PC-9 (cell line): ENCODE results near the gene ABCB8. TPM values are rescaled to one million over a fixed set of nuclear protein-coding genes. Genes with fewer than 3 reads are reported as not detected.

ENCODE experiments used
- BruUV-seq: library from RNA; stranded (reverse); fragments of 400-500 nt; replicated peaks from 2 replicates; lab custom pipeline; 2021; lab: Mats Ljungman, UMichigan
- CTCF ChIA-PET: fragments of 300-600 bp; sonication (Branson Sonifier 250); formaldehyde crosslinking; loops from one replicate; lab custom pipeline; 2022; ENCODE audit warnings: antibody characterized with exemption; lab: Charles Lee
- POLR2A ChIA-PET: fragments of 300-600 bp; sonication (Branson Sonifier 250); formaldehyde crosslinking; loops from one replicate; lab custom pipeline; 2022; ENCODE audit warnings: antibody characterized with exemption; ENCODE audit not compliant: unreplicated experiment; lab: Charles Lee
- DNase-seq, 2 experiments: peaks; one replicate each; pipeline versions ENCODE4 v3.0.0 to v3.0.0-alpha.2; 2015 to 2022; ENCODE audit warnings: mixed read lengths in 1 of 2
- H2AFZ ChIP-seq: fragments of 200-600 bp; sonication (generic); 2 replicates; pipeline ENCODE4 v1.8.1; 2017; ENCODE audit warnings: antibody characterized with exemption
- H3F3A ChIP-seq: fragments of 200-600 bp; sonication (generic); 2 replicates; pipeline ENCODE4 v1.8.1; 2017; ENCODE audit warnings: antibody characterized with exemption, mild to moderate bottlenecking, low read depth; ENCODE audit not compliant: insufficient read depth
- H3K27ac ChIP-seq: fragments of 200-600 bp; sonication (generic); 2 replicates; pipeline ENCODE4 v1.6.1; 2016; ENCODE audit warnings: mixed run types
- H3K27me3 ChIP-seq: fragments of 200-600 bp; sonication (generic); 2 replicates; pipeline ENCODE4 v1.6.1; 2016; ENCODE audit warnings: low read depth, mixed run types; ENCODE audit not compliant: insufficient read depth
- H3K36me3 ChIP-seq: fragments of 200-600 bp; sonication (generic); 2 replicates; pipeline ENCODE4 v1.6.1; 2016; ENCODE audit warnings: low read depth, mixed run types
- H3K4me1 ChIP-seq: fragments of 200-600 bp; sonication (generic); replicated peaks from 2 replicates; pipeline ENCODE4 v1.6.1; 2016; ENCODE audit warnings: mixed run types; ENCODE audit not compliant: insufficient read depth
- H3K4me2 ChIP-seq: fragments of 200-600 bp; sonication (generic); 2 replicates; pipeline ENCODE4 v1.6.1; 2017; ENCODE audit warnings: mixed run types
- H3K4me3 ChIP-seq: fragments of 200-600 bp; sonication (generic); 2 replicates; pipeline ENCODE4 v1.6.1; 2016; ENCODE audit warnings: mixed run types
- H3K79me2 ChIP-seq: fragments of 200-600 bp; sonication (generic); 2 replicates; pipeline ENCODE4 v1.6.1; 2017; ENCODE audit warnings: low read depth, mixed run types
- H3K9me2 ChIP-seq: fragments of 200-600 bp; sonication (generic); 2 replicates; pipeline ENCODE4 v1.8.1; 2017; ENCODE audit warnings: mild to moderate bottlenecking; ENCODE audit not compliant: insufficient read depth
- H3K9me3 ChIP-seq: fragments of 200-600 bp; sonication (generic); 2 replicates; pipeline ENCODE4 v1.8.1; 2016; ENCODE audit warnings: low read depth; ENCODE audit not compliant: insufficient read depth
- H4K20me1 ChIP-seq: fragments of 200-600 bp; sonication (generic); 2 replicates; pipeline ENCODE4 v1.8.1; 2017; ENCODE audit not compliant: insufficient read depth
- EZH2 ChIP-seq: fragments of 200-600 bp; sonication (generic); IDR thresholded peaks from 2 replicates; pipeline ENCODE4 v1.8.0; 2017; ENCODE audit warnings: antibody characterized with exemption, low read depth
- intact Hi-C: fragments of 100-400 bp; cut with micrococcal nuclease; formaldehyde crosslinking; loops from one replicate; pipeline ENCODE4 v1.10.0; 2022; ENCODE audit not compliant: unreplicated experiment
- total RNA-seq: library from RNA; stranded (reverse); gene quantifications from 2 replicates; pipeline ENCODE4 v1.2.3, GENCODE V29; 2021
- TF ChIP-seq, protein P1 (sequence below): fragments of 200-600 bp; sonication (generic); conservative IDR thresholded peaks from 2 replicates; pipeline ENCODE4 v1.6.1; 2017; ENCODE audit warnings: mixed run types, antibody characterized with exemption, mild to moderate bottlenecking, moderate library complexity

The ABCB8 gene
- total RNA-seq, 1 experiment from 2014 or later, result 61.9 TPM

DNA sequence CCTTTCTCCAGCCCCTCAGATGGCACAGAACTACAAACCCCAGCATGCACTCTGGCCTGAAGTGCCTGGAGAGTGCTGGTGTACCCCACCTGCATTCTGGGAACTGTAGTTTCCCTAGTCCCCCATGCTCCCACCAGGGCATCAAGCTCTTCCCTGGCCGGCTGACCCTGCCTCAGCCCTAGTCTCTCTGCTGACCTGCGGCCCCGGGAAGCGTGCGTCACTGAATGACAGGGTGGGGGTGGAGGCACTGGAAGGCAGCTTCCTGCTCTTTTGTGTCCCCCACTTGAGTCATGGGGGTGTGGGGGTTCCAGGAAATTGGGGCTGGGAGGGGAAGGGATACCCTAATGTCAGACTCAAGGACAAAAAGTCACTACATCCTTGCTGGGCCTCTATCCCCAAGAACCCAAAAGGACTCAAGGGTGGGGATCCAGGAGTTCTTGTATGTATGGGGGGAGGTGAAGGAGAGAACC lies 35.4 kb upstream of the ABCB8 start:
- H3K4me2 ChIP-seq, result no peak overlapping the region

DNA sequence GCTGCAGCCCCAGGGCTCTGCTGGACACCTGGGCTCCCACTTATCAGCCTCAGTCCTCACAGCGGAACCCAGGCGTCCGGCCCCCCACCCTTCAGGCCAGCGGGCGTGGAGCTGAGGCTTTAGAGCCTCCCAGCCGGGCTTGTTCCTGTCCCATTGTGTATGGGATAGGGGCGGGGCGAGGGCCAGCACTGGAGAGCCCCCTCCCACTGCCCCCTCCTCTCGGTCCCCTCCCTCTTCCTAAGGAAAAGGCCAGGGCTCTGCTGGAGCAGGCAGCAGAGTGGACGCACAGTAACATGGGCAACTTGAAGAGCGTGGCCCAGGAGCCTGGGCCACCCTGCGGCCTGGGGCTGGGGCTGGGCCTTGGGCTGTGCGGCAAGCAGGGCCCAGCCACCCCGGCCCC lies 34.7 kb upstream of the ABCB8 start:
- H3K27ac ChIP-seq, result no peak overlapping the region
- no peaks in the 10 kb centered on the region for H4K20me1 ChIP-seq
- H3K9me2 ChIP-seq, result no peaks in the 10 kb centered on the region
- ChIA-PET CTCF (interaction anchor here (0.6 kb wide), 1 partner anchor 172 kb away, joined by 11 read pairs; no protein-coding TSS in a partner anchor), POLR2A (no interaction called here)
- H3F3A ChIP-seq, result peaks cover 8% of the 10 kb centered on the region; the same call in 1 of the 2 replicates
- H3K9me3 ChIP-seq, result peaks cover 20% of the 10 kb centered on the region; the same call in 1 of the 2 replicates
- no peak overlapping the region for H3K4me2 ChIP-seq
- H3K36me3 ChIP-seq, result no peaks in the 10 kb centered on the region
- H3K79me2 ChIP-seq, result no peaks in the 10 kb centered on the region
- H2AFZ ChIP-seq, result no peak overlapping the region
- H3K4me3 ChIP-seq, result no peak overlapping the region
- TF ChIP-seq, protein P1, sequence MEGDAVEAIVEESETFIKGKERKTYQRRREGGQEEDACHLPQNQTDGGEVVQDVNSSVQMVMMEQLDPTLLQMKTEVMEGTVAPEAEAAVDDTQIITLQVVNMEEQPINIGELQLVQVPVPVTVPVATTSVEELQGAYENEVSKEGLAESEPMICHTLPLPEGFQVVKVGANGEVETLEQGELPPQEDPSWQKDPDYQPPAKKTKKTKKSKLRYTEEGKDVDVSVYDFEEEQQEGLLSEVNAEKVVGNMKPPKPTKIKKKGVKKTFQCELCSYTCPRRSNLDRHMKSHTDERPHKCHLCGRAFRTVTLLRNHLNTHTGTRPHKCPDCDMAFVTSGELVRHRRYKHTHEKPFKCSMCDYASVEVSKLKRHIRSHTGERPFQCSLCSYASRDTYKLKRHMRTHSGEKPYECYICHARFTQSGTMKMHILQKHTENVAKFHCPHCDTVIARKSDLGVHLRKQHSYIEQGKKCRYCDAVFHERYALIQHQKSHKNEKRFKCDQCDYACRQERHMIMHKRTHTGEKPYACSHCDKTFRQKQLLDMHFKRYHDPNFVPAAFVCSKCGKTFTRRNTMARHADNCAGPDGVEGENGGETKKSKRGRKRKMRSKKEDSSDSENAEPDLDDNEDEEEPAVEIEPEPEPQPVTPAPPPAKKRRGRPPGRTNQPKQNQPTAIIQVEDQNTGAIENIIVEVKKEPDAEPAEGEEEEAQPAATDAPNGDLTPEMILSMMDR, result no peak
- no peak for TF ChIP-seq EZH2
- peaks cover 5% of the 10 kb centered on the region; the same call in 1 of the 2 replicates for H3K27me3 ChIP-seq
- H3K4me1 ChIP-seq, result no peaks in the 10 kb centered on the region
- no TSS peak for BruUV-seq
- DNase-seq, result no peak
- intact Hi-C loops, result no loop called here

More for the DNA sequence above, 35.4 kb upstream of the ABCB8 start:
- Histone ChIP-seq H3K9me2 (no peaks in the 10 kb centered on the region), H3K4me3 (no peak overlapping the region), H3K27ac (no peak overlapping the region), H3K9me3 (peaks cover 20% of the 10 kb centered on the region; the same call in 1 of the 2 replicates), H3K79me2 (no peaks in the 10 kb centered on the region), H3K27me3 (peaks cover 6% of the 10 kb centered on the region; the same call in 1 of the 2 replicates), H3F3A (peaks cover 8% of the 10 kb centered on the region; the same call in 1 of the 2 replicates), H3K4me1 (no peaks in the 10 kb centered on the region), H3K36me3 (no peaks in the 10 kb centered on the region), H2AFZ (no peak overlapping the region), H4K20me1 (no peaks in the 10 kb centered on the region)
- TF ChIP-seq EZH2, result no peak
- TF ChIP-seq, protein P1, result no peak
- BruUV-seq, result no TSS peak
- ChIA-PET POLR2A (no interaction called here), CTCF (no interaction called here)
- no peak for DNase-seq
- intact Hi-C loops, result no loop called here

DNA sequence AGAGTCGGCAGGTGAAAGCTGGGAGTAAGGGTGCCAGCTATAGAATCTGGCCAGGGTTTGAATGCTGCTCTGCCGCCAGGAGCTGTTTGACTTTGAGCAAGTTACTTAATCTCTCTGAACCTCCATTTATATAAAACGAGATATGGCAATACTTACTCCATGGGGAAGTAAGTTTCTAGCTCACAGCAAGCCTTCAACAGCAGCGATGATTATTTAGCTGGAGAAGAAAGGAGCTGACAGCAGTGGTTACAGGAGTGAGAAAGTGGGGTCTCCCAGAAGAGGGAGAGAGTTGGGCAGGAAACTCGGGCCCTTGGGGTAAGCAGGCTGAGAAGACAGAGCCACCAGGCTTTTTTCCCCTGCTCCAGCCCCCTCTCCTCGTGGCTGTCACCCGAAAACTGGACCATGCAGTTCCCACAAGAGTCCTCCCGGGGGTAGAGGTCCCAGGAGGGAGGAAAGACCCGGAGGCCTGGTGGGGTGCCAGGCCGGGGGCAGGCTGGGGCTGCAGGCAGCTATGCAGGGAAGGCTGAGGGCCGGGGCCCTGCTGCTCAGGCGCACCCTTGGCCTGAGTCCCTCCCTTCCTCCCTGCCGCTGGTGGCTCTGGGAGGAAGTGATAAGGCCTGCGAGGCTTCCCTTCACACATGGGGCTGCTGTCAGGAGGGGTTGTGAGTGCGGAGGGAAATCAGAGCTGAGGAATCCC lies 34.0 kb upstream of the ABCB8 start:
- POLR2A ChIA-PET, result interaction anchor here (0.7 kb wide), 1 partner anchor 1575 kb away, joined by 3 read pairs; no protein-coding TSS in a partner anchor
- H3K9me2 ChIP-seq, result no peaks in the 10 kb centered on the region
- peaks cover 11% of the 10 kb centered on the region; the same call in 1 of the 2 replicates for H3K27me3 ChIP-seq
- H3F3A ChIP-seq, result peaks cover 8% of the 10 kb centered on the region; the same call in 1 of the 2 replicates
- H3K4me2 ChIP-seq, result no peak overlapping the region
- DNase-seq, result no peak
- no peaks in the 10 kb centered on the region for H3K79me2 ChIP-seq
- no peak overlapping the region for H2AFZ ChIP-seq
- peaks cover 16% of the 10 kb centered on the region; the same call in 1 of the 2 replicates for H3K9me3 ChIP-seq
- CTCF ChIA-PET, result interaction anchor here (0.6 kb wide), 1 partner anchor 172 kb away, joined by 11 read pairs; no protein-coding TSS in a partner anchor
- intact Hi-C loops, result no loop called here
- BruUV-seq, result no TSS peak
- TF ChIP-seq, protein P1, result no peak
- TF ChIP-seq EZH2, result no peak
- no peaks in the 10 kb centered on the region for H3K4me1 ChIP-seq
- H4K20me1 ChIP-seq, result no peaks in the 10 kb centered on the region
- no peaks in the 10 kb centered on the region for H3K36me3 ChIP-seq
- H3K27ac ChIP-seq, result no peak overlapping the region
- no peak overlapping the region for H3K4me3 ChIP-seq
